Mesothelial cell of epicardium (in vitro differentiated cells): ENCODE measurements around the gene USB1. TPM values are rescaled to one million over a fixed set of nuclear protein-coding genes. Genes with fewer than 3 reads are reported as not detected.

ENCODE experiments used
- DNase-seq, 2 experiments: peaks; one replicate each; pipeline ENCODE4 v3.0.0; 2021; ENCODE audit warnings: low spot score in 2 of 2; ENCODE audit not compliant: unreplicated experiment in 2 of 2
- H3K27ac Mint-ChIP-seq: 2 replicates; pipeline ENCODE4 v1.8.0; 2021; ENCODE audit warnings: mixed read lengths
- H3K27me3 Mint-ChIP-seq: 2 replicates; pipeline ENCODE4 v1.8.0; 2021; ENCODE audit warnings: low read depth, mixed read lengths
- H3K36me3 Mint-ChIP-seq: 2 replicates; pipeline ENCODE4 v1.8.0; 2021; ENCODE audit warnings: mixed read lengths
- H3K4me1 Mint-ChIP-seq: 2 replicates; pipeline ENCODE4 v1.8.0; 2021; ENCODE audit warnings: mixed read lengths
- H3K4me3 Mint-ChIP-seq: 2 replicates; pipeline ENCODE4 v1.8.0; 2021; ENCODE audit warnings: mild to moderate bottlenecking, moderate library complexity, mixed read lengths
- H3K9me3 Mint-ChIP-seq: 2 replicates; pipeline ENCODE4 v1.8.0; 2021; ENCODE audit warnings: mixed read lengths
- CTCF ChIP-seq: fragments of 200-600 bp; sonication (generic); IDR thresholded peaks from one replicate; pipeline ENCODE4 v1.5.0; 2021; ENCODE audit warnings: antibody characterized with exemption; ENCODE audit not compliant: unreplicated experiment
- total RNA-seq: library from RNA; stranded (reverse); gene quantifications from 3 replicates; pipeline ENCODE4 v1.2.1, GENCODE V29; 2021

The USB1 gene
- total RNA-seq: 34.5 to 38.3 TPM (median 36.3 TPM) in 3 replicates

GRCh38 chr16:58000706-58001676 lies at the start of gene USB1:
Gene USB1, plus strand, starts transcription at chr16:58001407. Its CDS starts 77 bp downstream, at chr16:58001484.
- Mint-ChIP-seq H3K4me1 (peaks cover 21% of the 10 kb centered on the region), H3K27ac (peak within 1 kb of the TSS; percentile 83), H3K27me3 (no peaks in the 10 kb centered on the region), H3K9me3 (no peaks in the 10 kb centered on the region), H3K36me3 (peaks cover 14% of the 10 kb centered on the region), H3K4me3 (peak within 1 kb of the TSS; percentile 89)
- TF ChIP-seq CTCF: peak; percentile 48
- DNase-seq: peak; percentile 75 to 90

GRCh38 chr16:57952909-57953308 lies 48.3 kb upstream of the USB1 start:
- Mint-ChIP-seq H3K27ac (no peak overlapping the region), H3K36me3 (no peaks in the 10 kb centered on the region), H3K4me1 (peaks cover 4% of the 10 kb centered on the region), H3K27me3 (no peaks in the 10 kb centered on the region), H3K9me3 (no peaks in the 10 kb centered on the region), H3K4me3 (no peak overlapping the region)
- no peak for TF ChIP-seq CTCF
- DNase-seq: no peak

GRCh38 chr16:57953857-57954256 lies 47.4 kb upstream of the USB1 start:
- H3K36me3 Mint-ChIP-seq: no peaks in the 10 kb centered on the region
- no peaks in the 10 kb centered on the region for H3K9me3 Mint-ChIP-seq
- TF ChIP-seq CTCF: no peak
- no peak overlapping the region for H3K27ac Mint-ChIP-seq
- DNase-seq: no peak
- no peak overlapping the region for H3K4me3 Mint-ChIP-seq
- H3K27me3 Mint-ChIP-seq: no peaks in the 10 kb centered on the region
- H3K4me1 Mint-ChIP-seq: peaks cover 11% of the 10 kb centered on the region

GRCh38 chr16:57955572-57956188 lies 45.5 kb upstream of the USB1 start:
- H3K4me1 Mint-ChIP-seq: peaks cover 20% of the 10 kb centered on the region
- H3K36me3 Mint-ChIP-seq: no peaks in the 10 kb centered on the region
- no peak overlapping the region for H3K27ac Mint-ChIP-seq
- no peak overlapping the region for H3K4me3 Mint-ChIP-seq
- TF ChIP-seq CTCF: no peak
- no peak for DNase-seq
- H3K9me3 Mint-ChIP-seq: no peaks in the 10 kb centered on the region
- no peaks in the 10 kb centered on the region for H3K27me3 Mint-ChIP-seq

- no peak overlapping the region for H3K27ac Mint-ChIP-seq
Observed at GRCh38 chr16:57956270-57956808, 44.9 kb upstream of the USB1 start.

More at GRCh38 chr16:57956270-57956808, 44.9 kb upstream of the USB1 start:
- Mint-ChIP-seq H3K9me3 (no peaks in the 10 kb centered on the region), H3K4me1 (peaks cover 20% of the 10 kb centered on the region), H3K36me3 (no peaks in the 10 kb centered on the region), H3K4me3 (no peak overlapping the region), H3K27me3 (no peaks in the 10 kb centered on the region)
- no peak for TF ChIP-seq CTCF
- DNase-seq: no peak
